Mesendoderm (in vitro differentiated cells): Measurements from ENCODE around the gene SDK1.

Source experiments
- DNase-seq: peaks from one replicate; pipeline ENCODE4 v3.0.0; 2013
- H2AK5ac ChIP-seq: 2 replicates; pipeline ENCODE4 v1.6.1; 2013; ENCODE audit warnings: low read length, inconsistent platforms
- H2BK120ac ChIP-seq: 2 replicates; pipeline ENCODE4 v1.6.1; 2013; ENCODE audit warnings: low read depth, mild to moderate bottlenecking, low read length, moderate library complexity, mixed read lengths
- H2BK15ac ChIP-seq: replicated peaks from 2 replicates; pipeline ENCODE4 v1.6.1; 2013; ENCODE audit warnings: low read depth, mild to moderate bottlenecking, moderate library complexity
- H2BK5ac ChIP-seq: 2 replicates; pipeline ENCODE4 v1.6.1; 2013; ENCODE audit warnings: low read length, inconsistent platforms
- H3K18ac ChIP-seq: 2 replicates; pipeline ENCODE4 v1.6.1; 2013; ENCODE audit warnings: mild to moderate bottlenecking, low read length, mixed read lengths
- H3K23ac ChIP-seq: one replicate; pipeline ENCODE4 v1.6.1; 2013; ENCODE audit warnings: low read length
- H3K27ac ChIP-seq: 2 replicates; pipeline ENCODE4 v1.5.1; 2013; ENCODE audit warnings: low read depth, mild to moderate bottlenecking, inconsistent platforms, low read length, moderate library complexity
- H3K27me3 ChIP-seq: 2 replicates; pipeline ENCODE4 v1.6.1; 2013; ENCODE audit warnings: low read length, control low read depth, mild to moderate bottlenecking, inconsistent platforms; ENCODE audit not compliant: insufficient read depth, poor library complexity
- H3K36me3 ChIP-seq: 2 replicates; pipeline ENCODE4 v1.6.1; 2013; ENCODE audit warnings: low read length, inconsistent platforms; ENCODE audit not compliant: control insufficient read depth, insufficient read depth
- H3K4ac ChIP-seq: one replicate; pipeline ENCODE4 v1.6.1; 2013; ENCODE audit warnings: low read depth, mild to moderate bottlenecking, low read length, moderate library complexity
- H3K4me1 ChIP-seq: 2 replicates; pipeline ENCODE4 v1.6.1; 2013; ENCODE audit warnings: low read depth, low read length, inconsistent platforms; ENCODE audit not compliant: control insufficient read depth
- H3K4me2 ChIP-seq: 2 replicates; pipeline ENCODE4 v1.6.1; 2013; ENCODE audit warnings: low read length
- H3K4me3 ChIP-seq: 2 replicates; pipeline ENCODE4 v1.5.1; 2013; ENCODE audit warnings: mild to moderate bottlenecking, low read length
- H3K56ac ChIP-seq: one replicate; pipeline ENCODE4 v1.6.1; 2013; ENCODE audit warnings: low read length
- H3K79me1 ChIP-seq: 2 replicates; pipeline ENCODE4 v1.6.1; 2013; ENCODE audit warnings: low read length, inconsistent platforms
- H3K79me2 ChIP-seq: 2 replicates; pipeline ENCODE4 v1.6.1; 2013; ENCODE audit warnings: mild to moderate bottlenecking, low read length; ENCODE audit not compliant: control insufficient read depth, insufficient read depth
- H3K9ac ChIP-seq: 2 replicates; pipeline ENCODE4 v1.6.1; 2013; ENCODE audit warnings: low read length, inconsistent platforms
- H4K5ac ChIP-seq: one replicate; pipeline ENCODE4 v1.6.1; 2013; ENCODE audit warnings: low read length
- H4K8ac ChIP-seq: one replicate; pipeline ENCODE4 v1.6.1; 2013; ENCODE audit warnings: low read depth, mild to moderate bottlenecking, control low read depth, low read length, moderate library complexity
- WGBS: extraction: QIAGEN DNeasy Blood & Tissue Kit; methylation state at CpG from one replicate; pipeline ENCODE4 v1.1.7; 2013; ENCODE audit warnings: low lambda C conversion rate, missing lambda C conversion rate; ENCODE audit not compliant: insufficient coverage; ENCODE audit errors: extremely low coverage; 5-methylcytosine and 5-hydroxymethylcytosine counted together

The SDK1 gene

GRCh38 chr7:4043988-4044387 is 742.9 kb downstream of the SDK1 start:
- Histone ChIP-seq H3K23ac (no peak overlapping the region), H3K4me3 (no peak overlapping the region), H2AK5ac (no peak overlapping the region), H4K8ac (no peak overlapping the region), H3K4me1 (no peaks in the 10 kb centered on the region), H3K36me3 (no peaks in the 10 kb centered on the region), H3K56ac (no peak overlapping the region), H4K5ac (no peak overlapping the region), H2BK15ac (no peak overlapping the region), H3K9ac (no peak overlapping the region), H3K27me3 (no peaks in the 10 kb centered on the region), H2BK5ac (no peak overlapping the region), H3K4me2 (no peak overlapping the region), H3K4ac (no peak overlapping the region), H3K79me2 (no peaks in the 10 kb centered on the region), H3K27ac (no peak overlapping the region), H3K18ac (no peak overlapping the region), H2BK120ac (no peak overlapping the region), H3K79me1 (no peaks in the 10 kb centered on the region)
- DNase-seq: no peak
- WGBS: no CpG with 5 or more reads among the region's 9 CpGs

DNA sequence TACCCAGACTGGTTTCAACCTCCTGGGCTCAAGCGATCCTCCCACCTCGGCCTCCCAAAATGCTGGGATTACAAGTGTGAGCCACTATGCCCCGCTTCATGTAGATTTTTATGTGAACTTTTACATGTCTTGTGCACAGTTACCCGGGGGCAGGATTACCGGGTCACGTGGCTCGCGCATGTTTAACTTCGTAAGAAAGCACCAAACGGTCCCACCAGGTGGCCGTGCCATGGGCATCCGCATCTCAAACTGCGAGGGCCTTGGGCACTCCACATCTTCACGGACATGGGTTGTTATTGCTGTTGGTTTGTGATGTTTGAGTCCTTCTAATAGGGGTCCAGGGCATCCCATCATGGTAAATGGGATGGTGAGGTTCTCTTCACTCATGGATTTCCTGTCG is 744.4 kb downstream of the SDK1 start:
- Histone ChIP-seq H3K4me2 (no peak overlapping the region), H4K8ac (no peak overlapping the region), H3K36me3 (no peaks in the 10 kb centered on the region), H3K79me1 (no peaks in the 10 kb centered on the region), H3K9ac (no peak overlapping the region), H3K79me2 (no peaks in the 10 kb centered on the region), H2BK15ac (no peak overlapping the region), H2BK120ac (no peak overlapping the region), H3K4me1 (no peaks in the 10 kb centered on the region), H3K4ac (no peak overlapping the region), H3K4me3 (no peak overlapping the region), H2AK5ac (no peak overlapping the region), H2BK5ac (no peak overlapping the region), H3K27me3 (no peaks in the 10 kb centered on the region), H3K27ac (no peak overlapping the region), H3K23ac (no peak overlapping the region), H3K18ac (no peak overlapping the region), H3K56ac (no peak overlapping the region), H4K5ac (no peak overlapping the region)
- no peak for DNase-seq
- WGBS: no CpG with 5 or more reads among the region's 15 CpGs

- no peaks in the 10 kb centered on the region for H3K79me1 ChIP-seq
- no peak overlapping the region for H3K4me3 ChIP-seq
- no peaks in the 10 kb centered on the region for H3K27me3 ChIP-seq
- no peak overlapping the region for H3K27ac ChIP-seq
- no peak overlapping the region for H4K8ac ChIP-seq
- no peaks in the 10 kb centered on the region for H3K36me3 ChIP-seq
- no peak overlapping the region for H3K23ac ChIP-seq
- no peak overlapping the region for H3K4me2 ChIP-seq
- H3K4ac ChIP-seq: no peak overlapping the region
- H3K18ac ChIP-seq: no peak overlapping the region
- H2BK5ac ChIP-seq: no peak overlapping the region
- no peak overlapping the region for H2BK120ac ChIP-seq
- DNase-seq: no peak
- H3K9ac ChIP-seq: no peak overlapping the region
- WGBS: no CpG with 5 or more reads among the region's 8 CpGs
- H3K79me2 ChIP-seq: no peaks in the 10 kb centered on the region
- H2AK5ac ChIP-seq: no peak overlapping the region
- H3K4me1 ChIP-seq: no peaks in the 10 kb centered on the region
- H4K5ac ChIP-seq: no peak overlapping the region
- no peak overlapping the region for H2BK15ac ChIP-seq
- no peak overlapping the region for H3K56ac ChIP-seq
Observed at GRCh38 chr7:4045975-4046374, 744.9 kb downstream of the SDK1 start.

GRCh38 chr7:4048336-4048735 is 747.3 kb downstream of the SDK1 start:
- H3K4me1 ChIP-seq: no peaks in the 10 kb centered on the region
- no peak overlapping the region for H3K56ac ChIP-seq
- H2AK5ac ChIP-seq: no peak overlapping the region
- DNase-seq: no peak
- no peak overlapping the region for H3K9ac ChIP-seq
- no peak overlapping the region for H3K4me2 ChIP-seq
- H3K79me1 ChIP-seq: no peaks in the 10 kb centered on the region
- H3K4me3 ChIP-seq: no peak overlapping the region
- no peak overlapping the region for H2BK120ac ChIP-seq
- no peak overlapping the region for H3K27ac ChIP-seq
- no peak overlapping the region for H4K8ac ChIP-seq
- H3K79me2 ChIP-seq: no peaks in the 10 kb centered on the region
- no peaks in the 10 kb centered on the region for H3K27me3 ChIP-seq
- H3K36me3 ChIP-seq: no peaks in the 10 kb centered on the region
- WGBS: no CpG with 5 or more reads among the region's 14 CpGs
- H2BK5ac ChIP-seq: no peak overlapping the region
- H4K5ac ChIP-seq: no peak overlapping the region
- H3K23ac ChIP-seq: no peak overlapping the region
- no peak overlapping the region for H3K4ac ChIP-seq
- H2BK15ac ChIP-seq: no peak overlapping the region
- no peak overlapping the region for H3K18ac ChIP-seq

DNA sequence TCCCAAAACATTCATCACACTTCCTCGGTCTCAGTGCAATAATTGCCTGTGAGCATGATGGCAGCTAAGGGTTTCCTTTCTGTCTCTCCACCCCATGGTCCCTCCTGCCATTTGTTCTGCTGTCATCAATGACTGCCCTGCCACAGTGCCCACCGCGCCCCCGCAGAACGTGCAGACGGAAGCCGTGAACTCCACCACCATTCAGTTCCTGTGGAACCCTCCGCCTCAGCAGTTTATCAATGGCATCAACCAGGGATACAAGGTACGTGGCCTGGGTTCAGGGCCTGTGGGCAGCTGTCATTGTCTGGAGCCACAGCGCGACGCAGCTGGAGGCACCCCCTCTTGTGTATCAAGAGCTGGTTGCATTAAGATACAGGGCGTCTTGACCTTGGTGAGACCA is 748.1 kb downstream of the SDK1 start:
- Histone ChIP-seq H4K5ac (no peak overlapping the region), H3K79me2 (no peaks in the 10 kb centered on the region), H3K56ac (no peak overlapping the region), H3K9ac (no peak overlapping the region), H2AK5ac (no peak overlapping the region), H3K4me3 (no peak overlapping the region), H4K8ac (no peak overlapping the region), H3K36me3 (no peaks in the 10 kb centered on the region), H3K79me1 (no peaks in the 10 kb centered on the region), H3K18ac (no peak overlapping the region), H3K4me2 (no peak overlapping the region), H3K23ac (no peak overlapping the region), H2BK120ac (no peak overlapping the region), H2BK15ac (no peak overlapping the region), H3K27me3 (no peaks in the 10 kb centered on the region), H3K4me1 (no peaks in the 10 kb centered on the region), H2BK5ac (no peak overlapping the region), H3K27ac (no peak overlapping the region), H3K4ac (no peak overlapping the region)
- WGBS: no CpG with 5 or more reads among the region's 13 CpGs
- DNase-seq: no peak

DNA sequence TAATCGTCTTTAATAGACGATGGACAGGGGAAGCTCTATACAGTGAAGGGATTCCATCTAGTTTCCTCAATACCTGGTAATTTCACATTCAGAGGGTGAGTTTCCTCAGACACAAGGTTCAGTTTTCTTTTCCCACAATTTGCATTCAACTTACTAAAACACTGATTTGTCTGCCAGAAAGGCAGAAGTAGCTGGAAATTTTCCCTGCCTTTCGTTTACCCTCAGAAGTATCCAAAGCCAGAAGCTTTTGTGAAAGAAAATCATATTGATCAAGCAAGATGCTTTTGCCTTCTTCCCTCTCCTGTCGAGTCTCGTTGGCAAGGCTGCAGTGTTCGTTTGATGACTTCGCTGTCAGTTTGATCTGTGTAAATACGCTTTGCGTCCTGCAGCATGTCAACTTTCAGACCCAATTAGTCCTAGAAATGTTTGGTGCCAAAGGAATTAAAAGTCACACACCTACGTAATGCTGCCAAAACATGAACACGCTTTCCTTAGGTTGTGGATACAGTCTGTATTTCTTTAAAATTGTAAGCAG is 749.1 kb downstream of the SDK1 start:
- H4K8ac ChIP-seq: no peak overlapping the region
- H2AK5ac ChIP-seq: no peak overlapping the region
- no peaks in the 10 kb centered on the region for H3K79me2 ChIP-seq
- H2BK15ac ChIP-seq: no peak overlapping the region
- no CpG with 5 or more reads among the region's 11 CpGs for WGBS
- H3K9ac ChIP-seq: no peak overlapping the region
- H3K4ac ChIP-seq: no peak overlapping the region
- no peaks in the 10 kb centered on the region for H3K27me3 ChIP-seq
- no peaks in the 10 kb centered on the region for H3K36me3 ChIP-seq
- no peak overlapping the region for H4K5ac ChIP-seq
- no peak overlapping the region for H3K4me3 ChIP-seq
- no peak overlapping the region for H3K56ac ChIP-seq
- H2BK5ac ChIP-seq: no peak overlapping the region
- H3K18ac ChIP-seq: no peak overlapping the region
- no peaks in the 10 kb centered on the region for H3K4me1 ChIP-seq
- H3K4me2 ChIP-seq: no peak overlapping the region
- no peak overlapping the region for H3K27ac ChIP-seq
- no peaks in the 10 kb centered on the region for H3K79me1 ChIP-seq
- no peak overlapping the region for H3K23ac ChIP-seq
- DNase-seq: no peak
- H2BK120ac ChIP-seq: no peak overlapping the region
